Measurements from ENCODE around the gene CSTPP1. TPM values are rescaled to one million over a fixed set of nuclear protein-coding genes. Genes with fewer than 3 reads are reported as not detected.

Gene CSTPP1
- total RNA-seq, 1 donor from 2014 or later, result 29.9 TPM

GRCh38 chr11:47060807-47061206 is 124.2 kb downstream of the CSTPP1 start:
- Mint-ChIP-seq H3K36me3 (ENCODE audit: low read depth) (peaks cover 16% of the 10 kb centered on the region), H3K27me3 (no peaks in the 10 kb centered on the region), H3K27ac (no peak overlapping the region), H3K4me1 (no peaks in the 10 kb centered on the region), H3K4me3 (no peak overlapping the region), H3K9me3 (peaks cover 9% of the 10 kb centered on the region)
- POLR2A ChIA-PET, result no interaction called here
- DNase-seq, result no peak
- TF ChIP-seq, protein P1, sequence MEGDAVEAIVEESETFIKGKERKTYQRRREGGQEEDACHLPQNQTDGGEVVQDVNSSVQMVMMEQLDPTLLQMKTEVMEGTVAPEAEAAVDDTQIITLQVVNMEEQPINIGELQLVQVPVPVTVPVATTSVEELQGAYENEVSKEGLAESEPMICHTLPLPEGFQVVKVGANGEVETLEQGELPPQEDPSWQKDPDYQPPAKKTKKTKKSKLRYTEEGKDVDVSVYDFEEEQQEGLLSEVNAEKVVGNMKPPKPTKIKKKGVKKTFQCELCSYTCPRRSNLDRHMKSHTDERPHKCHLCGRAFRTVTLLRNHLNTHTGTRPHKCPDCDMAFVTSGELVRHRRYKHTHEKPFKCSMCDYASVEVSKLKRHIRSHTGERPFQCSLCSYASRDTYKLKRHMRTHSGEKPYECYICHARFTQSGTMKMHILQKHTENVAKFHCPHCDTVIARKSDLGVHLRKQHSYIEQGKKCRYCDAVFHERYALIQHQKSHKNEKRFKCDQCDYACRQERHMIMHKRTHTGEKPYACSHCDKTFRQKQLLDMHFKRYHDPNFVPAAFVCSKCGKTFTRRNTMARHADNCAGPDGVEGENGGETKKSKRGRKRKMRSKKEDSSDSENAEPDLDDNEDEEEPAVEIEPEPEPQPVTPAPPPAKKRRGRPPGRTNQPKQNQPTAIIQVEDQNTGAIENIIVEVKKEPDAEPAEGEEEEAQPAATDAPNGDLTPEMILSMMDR (IDR thresholded peaks at IDR 0.05), result no peak
- intact Hi-C loops (cut with micrococcal nuclease), result no loop called here
- CTCF ChIA-PET, result interaction anchor here (0.5 kb wide), 1 partner anchor 79 kb away, joined by 3 read pairs; no protein-coding TSS in a partner anchor
- no peak for ATAC-seq (ENCODE audit: low read depth)

DNA sequence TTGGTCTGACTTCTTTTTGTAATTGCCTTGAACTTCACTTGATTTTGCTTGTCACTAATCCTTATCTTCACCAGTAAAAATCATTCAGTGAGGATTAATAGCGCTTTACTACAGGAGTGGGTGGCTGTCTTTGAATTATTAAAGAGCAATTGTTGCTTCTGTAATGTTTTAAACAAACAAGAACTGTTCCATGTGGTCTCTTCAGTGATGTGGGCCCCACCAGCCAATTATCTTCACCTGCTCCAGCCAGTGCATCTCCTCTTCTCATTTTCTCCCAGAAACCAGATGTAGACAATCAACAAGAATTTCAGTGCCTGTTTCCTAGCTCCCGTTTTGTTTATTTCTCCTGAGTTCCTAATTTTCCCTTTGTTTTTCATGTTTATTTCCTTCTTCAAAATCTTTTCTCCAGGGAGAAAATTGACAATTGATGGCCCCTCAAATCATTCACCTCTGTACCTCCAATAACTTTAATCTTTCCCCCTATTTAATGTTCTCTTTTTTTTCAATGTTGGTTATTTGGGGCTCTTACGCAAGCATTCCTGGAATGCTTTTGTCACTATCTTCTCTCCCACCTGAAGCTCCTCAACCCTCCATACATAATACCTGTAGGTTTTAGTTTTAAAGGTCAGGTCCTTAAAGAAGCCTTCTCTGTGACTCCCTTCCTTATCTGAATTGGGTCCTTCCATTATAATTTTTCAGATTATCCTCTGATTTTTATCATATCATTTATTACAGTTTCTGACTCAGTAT is 125.0 kb downstream of the CSTPP1 start:
- no peak for ATAC-seq (ENCODE audit: low read depth)
- intact Hi-C loops (cut with micrococcal nuclease), result no loop called here
- peaks cover 9% of the 10 kb centered on the region for H3K9me3 Mint-ChIP-seq
- CTCF ChIA-PET, result no interaction called here
- no peak overlapping the region for H3K4me3 Mint-ChIP-seq
- POLR2A ChIA-PET, result no interaction called here
- TF ChIP-seq, protein P1 (IDR thresholded peaks at IDR 0.05), result no peak
- no peaks in the 10 kb centered on the region for H3K27me3 Mint-ChIP-seq
- no peak for DNase-seq
- H3K36me3 Mint-ChIP-seq (ENCODE audit: low read depth), result peaks cover 13% of the 10 kb centered on the region
- no peak overlapping the region for H3K27ac Mint-ChIP-seq
- no peaks in the 10 kb centered on the region for H3K4me1 Mint-ChIP-seq

DNA sequence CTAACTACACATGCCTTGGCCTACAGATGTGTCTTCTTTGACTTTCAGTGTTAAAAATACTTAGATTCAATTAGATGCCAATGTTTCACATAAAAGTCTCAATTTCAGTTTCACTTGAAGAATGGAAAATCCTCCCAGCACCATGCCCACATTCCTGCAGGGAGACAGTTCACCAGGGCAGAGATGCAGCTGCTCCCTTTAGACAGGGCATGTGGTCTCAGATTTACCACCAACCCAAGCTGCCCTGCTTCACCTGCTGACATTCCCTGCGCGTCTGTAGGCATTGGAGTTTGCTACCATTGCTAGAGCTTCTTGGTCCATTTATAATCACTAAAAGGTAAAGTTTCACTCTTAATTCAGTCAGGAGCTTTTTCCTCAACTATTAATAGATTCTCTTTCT is 126.2 kb downstream of the CSTPP1 start:
- CTCF ChIA-PET, result no interaction called here

DNA sequence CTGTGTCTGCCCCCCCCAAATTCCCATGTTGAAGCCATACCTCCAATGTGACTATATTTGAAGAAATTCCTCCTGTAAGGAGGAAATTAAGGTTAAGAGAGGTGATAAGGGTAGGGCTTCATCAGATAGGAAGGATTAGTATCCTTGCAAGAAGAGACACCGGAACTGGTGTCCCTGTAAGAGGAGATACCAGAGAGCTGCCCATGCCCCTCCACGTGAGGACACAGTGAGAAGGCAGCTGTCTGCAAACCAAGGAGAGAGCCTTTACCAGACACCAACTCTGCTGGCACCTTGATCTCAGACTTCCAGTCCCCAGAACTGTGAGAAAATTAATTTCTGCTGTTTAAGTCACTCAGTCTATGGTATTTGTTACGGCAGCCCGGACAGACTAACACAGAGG is 130.8 kb downstream of the CSTPP1 start:
- no peak overlapping the region for H3K4me3 Mint-ChIP-seq
- ATAC-seq (ENCODE audit: low read depth) (no peak), DNase-seq (no peak)
- TF ChIP-seq, protein P1 (IDR thresholded peaks at IDR 0.05), result no peak
- peaks cover 4% of the 10 kb centered on the region for H3K9me3 Mint-ChIP-seq
- peaks cover 3% of the 10 kb centered on the region for H3K36me3 Mint-ChIP-seq (ENCODE audit: low read depth)
- H3K27ac Mint-ChIP-seq, result no peak overlapping the region
- no peaks in the 10 kb centered on the region for H3K27me3 Mint-ChIP-seq
- ChIA-PET POLR2A (no interaction called here), CTCF (no interaction called here)
- no peaks in the 10 kb centered on the region for H3K4me1 Mint-ChIP-seq
- intact Hi-C loops (cut with micrococcal nuclease), result no loop called here

More for the DNA sequence above, 126.2 kb downstream of the CSTPP1 start:
- intact Hi-C loops (cut with micrococcal nuclease), result no loop called here
- TF ChIP-seq, protein P1 (IDR thresholded peaks at IDR 0.05), result no peak
- H3K9me3 Mint-ChIP-seq, result peaks cover 4% of the 10 kb centered on the region
- H3K27ac Mint-ChIP-seq, result no peak overlapping the region
- POLR2A ChIA-PET, result no interaction called here
- H3K27me3 Mint-ChIP-seq, result no peaks in the 10 kb centered on the region
- H3K4me1 Mint-ChIP-seq, result no peaks in the 10 kb centered on the region
- H3K4me3 Mint-ChIP-seq, result no peak overlapping the region
- peaks cover 9% of the 10 kb centered on the region for H3K36me3 Mint-ChIP-seq (ENCODE audit: low read depth)
- ATAC-seq (ENCODE audit: low read depth) (no peak), DNase-seq (no peak)

DNA sequence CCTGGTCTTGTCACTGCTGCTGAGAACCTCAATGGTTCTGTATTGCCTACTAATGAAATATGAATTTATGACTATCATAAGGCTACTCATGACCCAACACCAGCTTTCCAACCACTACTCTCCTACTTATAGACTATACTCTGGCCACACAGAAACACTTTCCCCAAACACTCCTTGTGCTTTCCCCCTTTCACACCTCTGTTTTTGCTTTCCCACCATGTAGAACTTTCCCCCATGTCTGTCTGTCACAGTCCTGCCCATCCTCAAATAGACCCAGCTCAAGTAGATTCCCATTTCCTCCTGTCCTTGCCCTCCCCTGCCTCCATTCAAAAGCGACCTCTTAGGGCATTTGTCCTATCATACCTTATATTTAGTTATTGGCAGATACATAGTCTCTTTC is 134.2 kb downstream of the CSTPP1 start:
- no peak for DNase-seq
- no peak for ATAC-seq (ENCODE audit: low read depth)
- Mint-ChIP-seq H3K36me3 (ENCODE audit: low read depth) (no peaks in the 10 kb centered on the region), H3K27ac (no peak overlapping the region), H3K4me3 (no peak overlapping the region), H3K27me3 (no peaks in the 10 kb centered on the region), H3K9me3 (no peaks in the 10 kb centered on the region), H3K4me1 (no peaks in the 10 kb centered on the region)
- intact Hi-C loops (cut with micrococcal nuclease), result no loop called here
- TF ChIP-seq, protein P1 (IDR thresholded peaks at IDR 0.05), result no peak
- POLR2A ChIA-PET, result no interaction called here
- CTCF ChIA-PET, result no interaction called here
